Measurements from ENCODE around the gene CHAD.

GRCh38 chr17:50513495-50513894, 44.8 kb upstream of the CHAD start:
- no peak for TF ChIP-seq EZH2 (IDR thresholded peaks at IDR 0.05; ENCODE audit: insufficient read depth, poor library complexity, severe bottlenecking)
- no peak for TF ChIP-seq EZH2phosphoT487 (IDR thresholded peaks at IDR 0.05; ENCODE audit: insufficient read depth, low read depth)
